HG02763 (cell line): ENCODE results near the gene UTF1.

Experiments used
- ATAC-seq: cut with Tn5 transposase; IDR thresholded peaks from one replicate; pipeline ENCODE4 v1.9.1; 2021; ENCODE audit warnings: mild to moderate bottlenecking, moderate library complexity; ENCODE audit not compliant: unreplicated experiment

The UTF1 gene

DNA sequence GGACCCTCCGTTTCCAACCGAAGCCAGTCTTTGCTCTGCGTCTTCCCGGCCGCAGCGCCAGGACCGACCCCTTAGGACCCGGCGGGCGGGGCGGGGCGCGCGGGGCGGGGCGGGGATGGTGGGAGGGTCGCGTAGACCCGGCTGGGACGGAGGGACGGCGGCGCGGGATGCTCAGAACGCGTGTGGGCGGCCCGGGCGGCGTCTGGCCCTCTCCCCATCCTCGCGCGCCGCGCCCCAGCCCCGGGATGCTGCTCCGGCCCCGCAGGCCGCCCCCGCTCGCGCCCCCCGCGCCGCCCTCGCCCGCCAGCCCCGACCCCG is at the start of gene UTF1:
Gene UTF1, plus strand, starts transcription at position 174 of the 318 bp plus-strand sequence. Its CDS starts 72 bp downstream, at position 246.
- ATAC-seq = no peak

- ATAC-seq = no peak
Measured at GRCh38 chr10:133180965-133181639, 48.9 kb upstream of the UTF1 start.

DNA sequence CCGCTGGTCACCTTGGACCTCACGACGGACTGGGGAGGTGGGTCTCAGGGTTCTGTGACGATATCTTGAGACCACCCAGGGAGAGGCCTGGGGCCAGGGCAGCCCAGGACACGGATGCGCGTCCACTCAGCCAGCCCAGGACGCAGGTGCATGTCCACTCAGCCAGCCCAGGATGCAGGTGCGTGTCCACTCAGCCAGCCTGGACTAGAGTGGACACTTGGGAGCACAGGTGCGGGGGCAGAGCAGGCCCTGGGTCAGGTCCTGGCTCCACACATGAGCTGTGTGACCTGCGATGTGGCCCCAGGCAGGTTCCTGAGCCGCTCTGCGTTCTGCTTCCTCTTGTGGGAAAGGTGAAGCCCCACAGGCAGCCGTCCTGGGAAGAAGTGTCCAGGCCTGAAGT is 47.8 kb upstream of the UTF1 start:
- no peak for ATAC-seq

DNA sequence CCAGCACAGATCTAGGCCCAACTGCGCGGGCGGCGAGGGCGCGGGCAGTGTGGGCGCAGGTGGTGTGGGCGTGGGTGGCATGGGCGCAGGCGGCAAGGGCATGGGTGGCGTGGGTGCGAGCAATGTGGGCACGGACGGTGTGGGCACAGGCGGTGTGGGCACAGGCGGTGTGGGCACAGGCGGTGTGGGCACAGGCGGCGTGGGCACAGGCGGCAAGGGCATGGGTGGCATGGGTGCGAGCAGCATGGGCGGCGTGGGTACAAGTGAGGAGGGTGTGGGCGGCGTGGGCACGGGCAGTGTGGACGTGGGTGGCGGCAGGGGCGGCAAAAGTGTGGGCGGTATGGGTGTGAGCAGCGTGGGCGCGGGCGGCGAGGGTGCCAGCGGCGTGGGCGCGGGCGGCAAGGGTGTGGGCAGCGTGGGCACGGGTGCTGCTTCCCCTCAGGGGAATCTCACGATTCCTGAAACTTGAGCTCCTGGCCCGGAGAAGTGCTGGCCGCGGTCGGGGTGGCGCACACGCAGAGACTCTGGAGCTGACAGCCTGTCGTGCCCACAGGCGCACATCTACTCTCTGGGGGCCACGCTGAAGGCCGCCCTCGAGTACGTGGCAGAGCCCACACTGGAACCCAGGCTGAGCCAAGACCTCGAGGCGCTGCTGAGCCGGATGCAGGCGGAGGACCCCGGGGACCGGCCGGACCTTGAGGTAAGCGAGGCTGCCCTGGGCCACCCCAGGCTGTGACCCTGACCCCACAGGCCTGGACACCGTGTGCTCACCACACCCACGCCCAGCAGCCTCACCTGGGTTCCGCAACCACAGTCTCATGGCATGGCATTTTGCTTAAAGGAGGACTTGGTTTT is 47.0 kb upstream of the UTF1 start:
- ATAC-seq = no peak

DNA sequence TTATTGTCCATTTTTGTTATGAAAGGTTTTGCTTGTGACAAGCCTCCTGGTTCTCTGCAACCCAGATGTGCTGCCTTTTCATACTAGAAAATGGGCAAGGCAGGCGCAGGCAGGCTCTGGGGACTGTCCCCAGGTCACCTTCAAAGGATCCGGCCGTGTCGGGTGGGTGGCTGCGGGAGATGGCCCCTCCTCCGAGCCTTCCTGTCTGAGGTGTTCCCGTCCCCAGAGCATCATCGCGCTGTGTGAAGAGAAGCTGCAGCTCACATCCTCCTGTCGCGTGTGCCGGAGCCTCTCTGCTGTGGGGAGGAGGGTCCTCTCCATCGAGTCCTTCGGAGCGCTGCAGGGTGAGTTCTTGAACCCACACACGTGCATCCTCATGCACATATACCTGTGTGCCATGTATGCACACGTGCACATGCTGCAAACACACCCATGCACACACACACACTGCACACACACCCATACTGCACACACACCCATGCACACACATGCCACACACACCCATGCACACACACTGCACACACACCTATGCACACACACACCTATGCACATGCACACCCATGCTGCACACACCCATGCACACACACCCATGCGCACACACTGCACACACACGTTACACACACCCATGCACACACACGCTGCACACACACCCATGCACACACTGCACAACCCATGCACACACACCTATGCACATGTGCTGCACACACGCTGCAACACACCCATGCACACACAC is 46.2 kb upstream of the UTF1 start:
- no peak for ATAC-seq

- no peak for ATAC-seq
Measured at GRCh38 chr10:133184591-133185244, 45.3 kb upstream of the UTF1 start.

- ATAC-seq = no peak
Measured at GRCh38 chr10:133185421-133185820, 44.6 kb upstream of the UTF1 start.

GRCh38 chr10:133185916-133186315 is 44.1 kb upstream of the UTF1 start:
- no peak for ATAC-seq

DNA sequence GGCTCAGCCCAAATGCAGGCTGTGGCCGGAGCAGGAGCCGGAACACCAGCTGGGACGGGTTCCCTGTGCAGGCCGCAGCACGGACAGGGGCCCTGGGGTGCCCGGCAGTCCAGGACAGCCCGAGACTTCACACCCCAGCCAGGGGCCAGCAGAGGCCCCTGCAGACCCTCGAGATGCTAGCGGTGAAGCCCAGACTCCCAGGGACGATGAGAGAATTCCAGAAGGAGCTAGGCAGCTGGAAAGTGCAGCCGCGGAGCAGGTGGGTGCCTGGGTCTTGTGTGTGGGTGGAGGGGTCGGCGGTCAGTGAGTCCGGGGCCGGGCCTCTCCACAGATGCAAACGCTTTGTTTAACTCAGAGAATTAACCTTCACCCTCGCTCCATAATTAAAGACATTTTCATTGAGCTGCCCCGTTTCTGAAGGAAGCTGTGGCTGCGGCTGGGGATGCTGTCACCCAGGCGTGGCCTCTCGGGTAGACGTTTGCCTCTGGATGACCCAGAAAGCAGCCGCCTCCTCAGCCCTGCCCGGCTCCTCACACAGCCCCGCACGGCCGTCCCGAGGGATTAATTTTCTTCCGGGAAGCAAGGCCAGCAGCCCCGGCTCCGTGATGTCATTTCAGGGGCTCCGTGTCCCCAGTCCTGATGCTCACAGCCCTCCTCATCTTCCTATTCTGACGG is 43.5 kb upstream of the UTF1 start:
- ATAC-seq = no peak

GRCh38 chr10:133187091-133187905 is 42.7 kb upstream of the UTF1 start:
- ATAC-seq = no peak

DNA sequence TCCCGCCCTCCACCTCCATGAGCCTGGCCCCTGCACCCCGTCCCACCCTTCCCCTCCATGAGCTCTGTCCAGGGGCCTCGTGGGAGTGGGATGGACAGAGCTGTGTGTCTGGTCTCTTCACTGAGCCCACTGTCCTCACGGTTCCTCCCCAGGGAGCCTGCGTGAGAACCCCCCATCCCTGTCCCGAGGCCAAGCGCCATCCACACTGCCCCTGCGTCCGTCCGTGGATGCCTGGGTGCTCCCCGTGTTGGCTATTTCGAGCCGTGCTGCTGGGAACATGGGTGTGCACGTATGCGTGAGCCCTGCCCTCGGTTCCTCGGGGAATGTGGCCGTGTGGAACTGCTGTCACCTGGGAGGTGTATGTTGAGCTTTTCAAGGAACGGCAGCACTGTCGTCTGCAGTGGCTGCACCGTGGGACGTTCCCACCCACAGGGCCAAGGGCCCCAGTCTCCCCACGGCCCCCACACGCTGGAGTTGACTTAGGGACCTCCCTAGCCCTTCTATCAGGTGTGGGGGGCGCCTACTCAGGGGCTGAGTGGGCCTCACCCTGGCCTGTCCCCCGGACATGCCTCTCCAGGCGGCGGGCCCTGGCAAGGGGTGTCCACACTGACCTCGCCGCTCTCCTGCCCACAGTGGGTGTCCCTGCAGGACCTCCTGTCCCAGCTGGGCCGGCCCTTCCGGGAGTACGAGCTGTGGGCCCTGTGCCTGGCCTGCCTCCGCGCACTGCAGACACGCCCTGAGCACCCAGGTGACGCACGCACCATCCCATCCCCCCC is 41.9 kb upstream of the UTF1 start:
- no peak for ATAC-seq

- ATAC-seq = no peak
Measured at GRCh38 chr10:133189256-133189655, 40.8 kb upstream of the UTF1 start.

GRCh38 chr10:133189726-133190125 is 40.3 kb upstream of the UTF1 start:
- no peak for ATAC-seq

DNA sequence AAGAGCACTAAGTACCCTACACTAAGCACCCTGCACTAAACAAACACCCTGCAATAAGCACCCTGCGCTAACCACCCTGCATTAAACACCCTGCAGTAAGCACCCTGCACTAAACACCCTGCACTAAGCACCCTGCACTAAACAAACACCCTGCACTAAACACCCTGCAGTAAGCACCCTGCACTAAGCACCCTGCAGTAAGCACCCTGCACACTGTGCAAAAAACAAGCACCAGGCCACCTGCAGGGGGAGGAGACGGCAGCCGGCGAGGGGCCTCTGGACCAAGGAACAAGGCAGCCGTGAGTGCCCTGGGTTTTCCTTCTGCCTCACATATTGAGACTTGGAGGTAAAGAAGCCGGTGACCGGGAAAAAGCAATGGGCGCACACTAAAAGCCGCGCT is 39.8 kb upstream of the UTF1 start:
- no peak for ATAC-seq

DNA sequence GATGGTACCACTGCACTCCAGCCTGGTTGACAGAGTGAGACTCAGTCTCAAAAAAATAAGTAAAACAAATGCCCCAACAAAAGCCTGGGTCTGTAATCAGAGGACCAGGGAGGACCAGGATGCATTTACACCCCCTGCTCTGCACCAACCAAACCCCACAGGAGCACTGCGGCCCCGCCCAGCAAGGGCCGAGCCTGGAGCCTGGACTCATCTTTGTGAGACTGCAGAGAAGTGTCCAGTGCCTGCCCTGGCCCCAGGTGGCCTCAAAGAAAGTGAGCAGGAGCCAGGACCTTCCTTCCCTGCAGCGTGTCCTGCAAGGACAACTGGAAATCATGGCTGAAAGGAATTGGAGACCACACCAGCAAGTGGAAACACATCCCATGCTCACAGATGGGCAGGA is 38.4 kb upstream of the UTF1 start:
- no peak for ATAC-seq

GRCh38 chr10:133194151-133194550 is 35.9 kb upstream of the UTF1 start:
- no peak for ATAC-seq

GRCh38 chr10:133195096-133195495 is 34.9 kb upstream of the UTF1 start:
- ATAC-seq = no peak

DNA sequence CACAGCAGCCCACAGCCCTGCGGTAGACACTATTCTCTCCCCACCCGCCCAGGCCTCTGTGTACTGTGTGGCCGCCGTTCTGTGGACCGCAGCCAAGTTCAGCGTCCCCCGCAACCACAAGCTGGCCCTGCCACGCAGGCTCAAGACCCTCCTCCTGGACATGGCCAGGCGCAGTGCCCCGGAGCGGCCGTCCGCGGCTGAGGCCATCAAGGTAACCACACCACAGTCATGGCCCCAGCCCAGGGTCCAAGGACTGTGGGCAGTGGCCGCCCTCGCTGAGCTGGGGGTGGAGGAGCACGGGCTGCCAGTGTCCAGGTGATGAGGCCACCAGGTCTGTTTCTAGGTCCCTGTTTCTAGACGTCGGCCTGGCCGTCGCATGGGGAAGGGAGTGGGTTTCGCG is 34.4 kb upstream of the UTF1 start:
- no peak for ATAC-seq

- ATAC-seq = no peak
Measured at GRCh38 chr10:133196221-133196915, 33.6 kb upstream of the UTF1 start.
